ENCODE results near the gene CORO7.

Gene CORO7

DNA sequence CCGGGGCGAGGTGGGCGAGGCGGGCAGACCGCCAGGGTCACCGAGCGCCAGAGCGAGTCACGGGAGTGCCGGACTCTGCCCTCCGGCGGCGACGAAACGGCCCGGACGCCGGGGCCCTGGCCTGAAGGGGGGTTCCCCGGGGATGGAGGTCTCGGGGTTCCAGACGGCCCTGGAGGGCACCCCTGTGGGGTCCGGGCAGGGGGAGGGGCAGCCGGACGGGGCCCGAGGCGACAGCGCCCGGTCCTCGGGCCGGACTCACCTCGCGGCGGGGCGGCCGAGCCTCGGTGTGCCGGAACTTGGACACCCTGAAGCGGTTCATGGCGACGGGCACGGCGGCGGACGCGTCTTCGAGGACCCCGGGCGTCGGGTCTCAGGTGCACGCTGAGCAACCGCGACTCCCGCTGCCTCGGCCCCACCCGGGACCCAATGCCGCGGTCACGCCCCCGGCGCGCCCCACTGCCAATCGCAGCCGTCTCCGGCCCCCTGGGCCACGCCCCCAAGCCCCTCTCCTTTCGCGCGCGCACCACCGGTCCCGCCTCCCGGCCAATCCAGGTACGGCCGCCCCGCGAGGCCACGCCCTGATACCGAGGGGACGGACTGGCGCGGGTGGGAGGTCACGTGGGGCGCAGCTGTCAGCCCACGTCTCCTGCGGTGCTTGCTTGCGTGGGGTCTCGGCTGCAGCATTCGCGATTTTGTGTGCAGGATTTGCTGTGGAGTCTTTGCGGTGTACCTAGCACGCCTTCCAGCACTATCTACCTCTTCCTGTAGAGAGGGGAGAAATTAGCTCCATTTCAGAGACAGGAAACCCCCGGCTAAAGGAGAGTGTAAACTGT, at the start of gene CORO7:
Gene CORO7, minus strand, starts transcription at position 397 of the 833 bp plus-strand sequence. Its CDS starts 78 bp downstream, at position 319.
- peak; percentile 76 for DNase-seq

DNA sequence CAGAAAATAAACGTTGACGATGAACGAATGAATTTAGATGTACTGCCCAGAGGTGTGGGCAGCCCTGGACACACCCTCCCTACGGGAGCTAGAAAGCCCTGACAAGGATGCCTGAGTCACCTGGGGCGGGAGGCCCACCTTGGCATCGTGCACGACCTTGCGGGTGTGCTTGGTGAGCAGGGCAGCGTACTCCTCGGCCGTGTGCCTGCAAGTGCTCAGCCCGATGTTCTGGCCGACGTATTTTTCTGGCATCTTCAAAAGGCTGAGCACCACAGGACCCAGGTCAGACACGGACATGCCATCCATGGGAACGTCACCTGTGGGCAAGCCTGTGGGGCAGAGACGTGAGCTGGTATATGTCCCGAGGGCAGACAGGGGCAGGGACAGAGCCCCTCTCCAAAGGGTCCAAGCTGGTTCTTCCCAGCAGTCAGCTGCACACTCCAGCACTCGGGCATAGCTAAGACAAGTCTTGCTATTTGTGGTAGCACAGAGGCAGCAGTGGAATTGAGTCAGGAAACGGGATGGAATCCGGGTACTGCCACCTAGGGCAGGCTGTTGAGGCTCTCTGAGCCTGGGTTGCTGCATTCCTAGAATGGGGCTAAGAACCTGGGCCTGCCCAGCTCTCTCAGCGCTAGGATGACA, 47.2 kb upstream of the CORO7 start:
- DNase-seq, result no peak

- DNase-seq, result no peak
These were observed 45.1 kb upstream of the CORO7 start for GRCh38 chr16:4461250-4462085.

DNA sequence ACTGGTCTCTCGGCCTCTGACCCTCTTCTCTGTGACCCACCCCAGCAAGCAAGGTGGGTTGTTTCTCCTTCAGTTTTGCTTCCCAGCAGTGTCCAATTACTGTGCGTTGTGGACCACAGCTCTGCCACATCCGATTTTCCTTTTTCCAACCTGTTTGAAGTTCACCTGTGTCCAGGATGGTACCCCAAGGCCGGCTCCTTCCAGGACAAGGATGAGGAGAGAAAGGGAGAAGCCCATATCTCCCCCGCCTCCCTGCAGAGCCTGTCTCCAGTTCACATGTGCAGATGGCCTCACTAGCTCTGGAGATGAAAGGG, 44.5 kb upstream of the CORO7 start:
- no peak for DNase-seq

DNA sequence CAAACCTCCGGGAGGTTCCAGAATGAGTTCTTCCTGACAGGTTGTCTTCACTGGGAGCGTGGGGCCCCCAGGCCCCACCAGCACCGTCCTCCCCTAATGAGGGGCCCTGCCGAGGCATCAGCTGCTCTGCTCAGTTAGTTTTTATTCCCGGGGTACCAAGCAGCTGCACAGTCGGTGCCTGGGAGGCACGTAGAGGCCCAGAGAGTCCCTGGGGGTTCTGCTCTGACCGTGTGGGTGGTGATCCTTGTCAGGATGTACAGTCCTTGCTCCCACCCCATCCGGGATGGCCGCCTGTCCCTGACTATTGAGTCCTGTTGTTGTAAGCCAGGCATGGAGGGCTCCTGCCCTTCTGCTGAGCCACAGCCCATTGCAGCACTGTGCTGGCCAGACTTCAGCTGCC, 39.6 kb upstream of the CORO7 start:
- no peak for DNase-seq

DNA sequence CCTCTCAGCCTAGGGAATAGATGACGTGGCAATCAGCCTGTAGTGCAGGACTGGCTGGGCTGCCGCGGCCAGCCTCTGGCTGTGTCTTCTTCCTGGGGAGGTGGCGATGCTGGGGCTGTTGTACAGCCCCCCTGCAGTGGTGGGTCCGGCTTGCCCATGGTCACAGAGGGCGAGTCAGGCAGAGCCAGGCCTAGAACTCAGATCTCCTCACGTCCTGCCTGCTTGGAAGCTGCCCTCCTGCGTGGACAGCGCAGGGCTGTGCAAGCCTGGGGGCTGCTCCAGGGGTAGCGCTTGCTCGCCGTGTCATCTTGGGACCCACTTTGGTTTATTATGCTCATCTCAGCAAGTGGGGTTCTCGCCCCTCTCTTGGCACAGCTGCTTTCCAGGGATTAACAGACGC, 38.7 kb upstream of the CORO7 start:
- DNase-seq, result no peak

DNA sequence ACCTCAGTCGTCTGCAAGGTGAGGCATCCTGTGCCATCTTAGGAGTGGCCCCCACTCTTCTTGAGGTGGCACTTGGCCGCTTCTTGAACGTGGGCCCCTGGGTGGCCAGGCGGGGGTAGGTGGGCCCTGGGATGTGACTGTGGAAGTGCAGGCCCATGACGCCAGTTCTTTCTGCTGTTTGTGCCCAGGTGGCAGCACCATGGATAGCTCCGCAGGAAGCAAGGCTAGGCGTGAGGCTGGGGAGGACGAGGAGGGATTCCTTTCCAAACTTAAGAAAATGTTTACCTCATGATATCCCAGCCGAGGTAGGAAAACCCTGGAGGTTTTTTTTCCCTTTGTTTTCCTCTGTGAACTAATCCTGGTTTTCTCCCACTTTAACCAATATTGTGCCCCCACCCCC, 38.2 kb upstream of the CORO7 start:
- DNase-seq, result no peak

GRCh38 chr16:4452674-4453073, 36.3 kb upstream of the CORO7 start:
- no peak for DNase-seq

GRCh38 chr16:4450931-4451519, 34.6 kb upstream of the CORO7 start:
- DNase-seq, result no peak

DNA sequence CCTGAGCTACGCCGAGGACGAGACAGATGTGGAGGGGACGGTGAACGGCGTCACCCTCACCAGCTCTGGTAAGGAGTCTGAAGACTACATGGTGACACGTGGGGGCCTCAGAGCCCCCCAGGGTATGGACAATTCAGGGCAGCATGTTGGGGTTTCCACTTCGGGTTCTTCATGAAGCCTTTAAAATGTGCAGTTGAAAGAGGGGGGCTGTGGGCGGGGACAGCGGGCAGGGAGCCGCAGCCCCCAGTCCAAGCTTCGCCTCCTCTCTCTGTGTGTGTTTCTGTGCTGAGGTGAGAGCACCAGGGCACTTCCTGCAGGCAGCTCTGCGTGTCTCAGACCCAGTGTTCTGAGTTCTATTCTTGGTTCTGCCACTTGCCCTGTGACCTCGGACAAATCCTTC, 34.0 kb upstream of the CORO7 start:
- no peak for DNase-seq

GRCh38 chr16:4443986-4444385, 27.6 kb upstream of the CORO7 start:
- no peak for DNase-seq

GRCh38 chr16:4443271-4443670, 26.9 kb upstream of the CORO7 start:
- no peak for DNase-seq

DNA sequence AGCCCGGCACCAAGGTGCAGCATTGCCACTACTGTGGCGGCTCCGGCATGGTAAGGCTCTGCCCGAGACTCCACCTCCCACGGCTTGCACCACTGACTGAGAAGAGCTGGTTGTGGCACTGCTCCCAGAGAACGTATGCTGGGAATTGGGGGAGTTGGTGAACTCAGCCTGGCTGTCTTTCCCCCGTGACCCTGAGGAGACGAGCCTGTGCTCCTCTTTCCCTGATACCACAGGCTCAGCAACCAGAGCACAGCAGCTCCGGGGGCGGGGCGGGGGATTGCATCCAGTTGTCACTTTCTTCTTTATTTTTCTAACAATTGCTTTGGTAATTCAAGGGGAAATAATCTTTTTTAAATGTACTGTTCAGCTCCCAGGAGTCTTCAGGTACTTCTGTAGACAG, 26.0 kb upstream of the CORO7 start:
- DNase-seq, result no peak

- no peak for DNase-seq
These were observed 21.0 kb upstream of the CORO7 start for GRCh38 chr16:4437366-4437765.

DNA sequence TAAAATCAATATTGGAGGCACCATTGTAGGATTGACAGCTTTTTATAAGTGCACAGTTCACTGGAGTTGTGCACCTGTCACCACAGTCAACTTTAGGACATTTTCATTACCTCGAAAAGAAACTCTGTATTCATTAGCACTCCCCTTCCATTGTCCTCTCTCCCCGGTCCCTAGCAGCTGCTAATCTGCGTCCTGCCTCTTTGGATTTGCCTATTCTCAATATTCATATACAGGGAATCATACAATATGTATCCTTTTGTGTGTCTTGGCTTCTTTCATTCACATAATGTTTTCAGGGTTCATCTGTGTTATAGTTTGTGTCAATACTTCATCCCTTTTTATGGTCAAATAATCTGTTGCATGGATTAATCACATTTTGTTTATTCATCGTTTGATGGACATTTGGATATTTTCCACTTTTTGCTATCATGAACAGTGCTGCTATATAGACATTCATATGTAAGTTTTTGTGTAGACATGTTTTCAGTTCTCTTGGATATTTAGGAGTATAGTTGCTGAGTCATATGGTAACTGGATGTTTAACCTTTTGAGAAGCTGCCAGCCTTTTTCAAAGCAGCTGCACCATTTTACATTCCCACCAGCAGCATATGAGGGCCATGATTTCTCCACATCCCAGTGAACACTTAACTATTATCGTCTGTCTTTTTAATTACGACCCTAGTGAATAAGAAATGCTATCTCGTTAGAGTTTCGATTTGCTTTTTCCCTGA, 19.1 kb upstream of the CORO7 start:
- DNase-seq, result no peak

- no peak for DNase-seq
These were observed 17.8 kb upstream of the CORO7 start for GRCh38 chr16:4433914-4434787.

DNA sequence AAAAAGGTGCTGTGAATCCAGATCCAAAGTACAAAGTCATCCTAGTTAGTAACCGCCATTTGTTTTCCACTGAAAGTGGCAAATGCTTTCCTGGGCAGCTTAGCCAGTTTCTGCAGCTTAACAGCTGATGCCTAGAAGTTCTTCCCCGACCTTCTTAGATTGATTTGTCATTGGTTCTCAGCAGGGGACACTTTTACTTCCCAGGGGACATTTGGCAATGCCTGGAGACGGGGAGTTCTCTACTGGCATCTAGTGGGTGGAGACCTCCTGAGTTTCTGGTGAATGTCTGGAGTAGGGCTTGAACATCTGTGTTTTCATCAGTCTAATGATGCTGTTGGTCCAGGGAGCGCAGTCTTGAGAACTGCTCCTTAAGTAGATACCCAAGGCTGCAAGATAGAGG, 16.8 kb upstream of the CORO7 start:
- DNase-seq, result no peak

GRCh38 chr16:4431023-4431422, 14.6 kb upstream of the CORO7 start:
- no peak for DNase-seq

DNA sequence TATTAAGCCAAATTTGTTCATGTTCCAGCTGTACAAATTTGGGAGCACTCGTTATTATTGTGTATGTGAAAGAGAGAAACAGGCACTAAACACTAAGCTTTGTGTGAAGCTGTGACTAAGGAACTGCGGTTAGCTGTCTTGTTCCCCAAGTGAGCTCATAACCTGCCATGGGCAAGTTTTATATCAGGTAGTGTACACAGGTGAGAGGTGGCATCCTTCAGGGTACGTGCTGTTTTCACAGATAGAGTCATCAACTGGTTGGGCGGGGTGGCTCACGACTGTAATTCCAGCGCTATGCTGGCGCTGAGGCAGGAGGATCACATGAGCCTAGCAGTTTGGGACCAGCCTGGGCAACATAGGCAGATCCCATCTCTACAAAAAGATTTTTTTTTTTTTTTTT, 12.1 kb upstream of the CORO7 start:
- no peak for DNase-seq

DNA sequence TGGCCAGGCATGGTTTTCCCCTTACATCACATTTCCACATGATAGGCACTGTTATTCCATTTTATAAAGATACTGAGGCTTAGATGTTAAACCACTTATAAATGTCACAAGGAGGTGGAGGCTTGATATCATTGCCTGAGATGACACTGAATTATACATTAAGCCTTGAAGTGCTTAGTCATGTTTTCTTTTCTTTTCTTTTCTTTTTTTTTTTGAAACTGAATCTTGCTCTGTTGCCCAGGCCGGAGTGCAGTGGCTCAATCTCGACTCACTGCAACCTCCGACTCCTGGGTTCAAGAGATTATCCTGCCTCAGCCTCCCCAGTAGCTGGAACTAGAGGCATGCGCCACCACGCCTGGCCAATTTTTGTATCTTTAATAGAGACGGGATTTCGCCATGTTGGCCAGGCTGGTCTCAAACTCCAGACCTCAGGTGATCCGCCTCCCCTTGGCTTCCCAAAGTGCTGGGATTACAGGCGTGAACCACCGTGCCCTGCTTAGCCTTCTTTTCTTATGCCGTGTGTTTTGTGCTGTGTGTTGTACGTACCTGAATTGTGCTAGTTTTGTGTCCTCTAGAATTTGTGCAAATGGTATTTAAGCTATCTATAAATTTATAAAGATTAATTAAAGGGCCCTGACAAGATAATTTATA, 10.5 kb upstream of the CORO7 start:
- no peak for DNase-seq

- DNase-seq, result no peak
These were observed 9.8 kb upstream of the CORO7 start for GRCh38 chr16:4426021-4426684.

All from NCI-H1105 (cell line).